UCSD-AML1 (cell line): ENCODE results near the gene ZNF43.
"Not testable (repeated sequence)": the region's sequence is repeated elsewhere in the genome, so short reads cannot be mapped to it uniquely, and the experiment has no call there.

Experiments
- DNase-seq: peaks from one replicate; lab custom pipeline; 2025; ENCODE audit not compliant: unreplicated experiment; lab: John Stamatoyannopoulos, UW

The ZNF43 gene

DNA sequence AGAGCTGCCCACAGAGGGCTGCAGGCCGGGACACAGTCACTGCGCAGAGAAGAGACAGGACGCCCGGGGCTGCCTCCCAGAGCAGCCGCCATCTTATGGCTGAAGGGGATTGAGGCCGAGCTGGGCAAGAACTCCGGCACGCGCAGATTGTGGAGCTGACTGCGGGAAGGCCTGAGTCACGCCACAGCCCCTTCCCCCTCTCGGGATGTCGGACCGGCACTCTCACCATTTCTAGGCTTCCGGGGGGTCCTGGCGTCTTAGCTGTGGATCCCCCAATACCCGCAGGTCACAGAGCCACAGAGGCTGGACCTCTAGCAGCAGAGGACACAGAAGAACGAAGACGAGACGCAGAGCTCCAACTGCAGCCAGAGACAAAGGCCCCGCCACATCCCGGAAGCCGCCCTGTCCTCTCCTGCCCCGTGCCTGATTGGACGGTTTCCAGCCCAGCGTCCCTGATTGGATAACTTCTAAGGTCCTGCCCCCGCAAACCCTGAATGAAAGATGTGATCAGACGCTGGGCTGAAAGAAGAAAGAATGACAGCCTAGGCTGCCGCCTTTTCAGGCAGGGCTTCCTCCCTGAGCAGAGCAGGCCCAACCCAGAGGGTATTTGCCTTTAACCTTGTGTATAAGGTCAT lies at the start of gene ZNF43:
ZNF43 (minus strand) TSS at position 373 of the 635 bp plus-strand sequence; CDS start at position 229, 144 bp downstream.
- DNase-seq, result no peak

DNA sequence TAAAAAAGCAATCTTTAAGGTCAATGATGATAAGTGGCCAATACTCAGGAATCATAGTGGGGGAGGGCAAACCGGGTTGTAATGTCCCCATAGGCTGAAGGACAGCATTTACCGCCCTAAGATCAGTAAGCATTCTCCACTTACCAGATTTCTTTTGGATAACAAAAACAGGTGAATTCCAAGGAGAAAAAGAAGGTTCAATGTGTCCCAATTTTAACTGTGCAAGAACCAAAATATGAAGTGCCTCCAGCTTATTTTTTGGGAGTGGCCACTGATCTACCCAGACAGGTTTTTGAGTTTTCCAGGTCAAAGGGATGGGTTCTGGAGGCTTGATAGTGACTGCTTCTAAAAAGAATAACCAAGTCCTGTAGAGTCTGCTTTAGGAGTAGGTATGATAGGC lies 49.5 kb upstream of the ZNF43 start:
- DNase-seq, result not testable (repeated sequence)

DNA sequence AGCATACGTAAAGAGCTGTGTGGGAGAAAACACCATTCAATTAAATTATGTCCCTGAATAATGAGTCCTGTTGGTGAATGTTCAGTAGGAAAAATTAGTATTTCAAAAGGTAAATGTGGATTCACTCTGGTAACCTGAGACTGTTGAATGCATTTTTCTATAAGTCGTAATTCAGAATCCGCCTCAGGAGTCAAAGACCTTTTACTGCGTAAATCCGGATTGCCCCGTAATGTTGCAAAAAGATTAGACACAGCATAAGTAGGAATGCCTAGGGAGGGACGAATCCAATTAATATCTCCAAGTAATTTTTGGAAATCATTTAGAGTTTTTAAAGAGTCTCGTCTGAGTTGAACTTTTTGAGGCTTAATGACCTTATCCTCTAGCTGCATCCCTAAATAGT lies 48.8 kb upstream of the ZNF43 start:
- DNase-seq, result not testable (repeated sequence)

DNA sequence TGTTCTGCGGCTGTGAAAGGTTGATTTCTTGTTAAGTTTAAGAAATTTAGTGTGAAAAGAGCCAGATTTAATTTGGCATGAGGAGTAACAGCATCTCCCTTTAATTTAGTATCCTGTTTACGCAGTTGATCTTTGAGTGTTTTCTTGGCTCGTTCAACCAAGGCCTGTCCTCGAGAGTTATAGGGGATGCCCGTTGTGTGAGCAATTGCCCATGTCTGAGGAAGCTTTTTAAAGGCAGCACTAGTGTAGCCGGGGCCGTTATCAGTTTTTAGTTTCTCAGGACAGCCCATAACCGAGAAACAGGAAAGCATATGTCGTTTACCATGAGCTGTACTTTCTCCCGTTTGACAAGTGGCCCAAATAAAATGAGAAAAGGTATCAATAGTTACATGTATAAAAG lies 47.5 kb upstream of the ZNF43 start:
- DNase-seq, result no peak

DNA sequence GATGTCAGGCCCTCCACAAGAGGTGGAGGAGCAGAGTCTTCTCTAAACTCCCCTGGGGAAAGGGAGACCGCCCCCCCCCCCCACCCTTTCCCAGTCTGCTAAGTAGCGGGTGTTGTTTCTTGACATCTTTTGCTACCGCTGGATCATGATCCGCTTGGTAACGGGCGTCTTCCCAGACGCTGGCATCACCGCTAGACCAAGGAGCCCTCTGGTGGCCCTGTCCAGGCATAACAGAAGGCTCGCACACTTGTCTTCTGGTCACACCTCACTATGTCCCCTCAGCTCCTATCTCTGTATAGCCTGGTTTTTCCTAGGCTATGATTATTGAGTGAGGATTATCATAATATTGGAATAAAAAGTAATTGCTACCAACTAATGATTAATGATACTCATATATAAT lies 44.8 kb upstream of the ZNF43 start:
- not testable (repeated sequence) for DNase-seq

DNA sequence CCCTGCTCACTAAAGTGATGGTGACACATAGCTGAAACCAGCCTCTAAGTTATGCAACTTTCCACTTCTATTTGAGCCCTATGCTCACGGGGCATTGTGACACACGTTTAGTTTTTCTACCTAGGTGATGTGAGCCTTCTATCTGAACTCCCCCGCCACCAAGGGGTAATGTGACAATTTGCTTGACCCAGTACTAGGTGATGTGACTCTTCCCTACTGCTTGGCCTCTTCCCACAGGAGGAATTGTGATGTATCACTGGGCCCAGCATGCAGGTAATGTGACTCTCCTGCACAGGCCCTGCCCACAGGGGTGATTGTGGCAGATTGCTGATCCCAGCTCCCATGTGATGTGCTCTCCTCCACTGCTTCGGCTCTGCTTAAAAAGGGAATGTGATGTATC lies 42.7 kb upstream of the ZNF43 start:
- DNase-seq, result no peak

DNA sequence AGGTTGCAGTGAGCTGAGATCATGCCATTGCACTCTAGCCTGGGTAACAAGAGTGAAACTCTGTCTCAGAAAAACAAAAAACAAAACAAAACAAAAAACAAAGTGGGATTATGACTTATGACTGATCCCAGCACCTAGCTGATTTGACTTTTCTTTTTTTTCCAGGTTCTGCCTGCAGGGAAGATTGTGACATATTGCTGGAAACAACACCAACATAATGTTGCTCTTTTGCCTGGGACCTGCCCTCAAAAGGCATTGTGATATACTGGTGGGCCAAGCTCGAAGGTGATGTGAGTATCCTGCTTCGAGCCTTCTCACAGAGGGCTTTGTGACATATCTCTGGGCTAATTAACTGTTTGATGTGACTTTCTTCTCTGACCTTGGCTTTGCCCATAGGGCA lies 42.0 kb upstream of the ZNF43 start:
- no peak for DNase-seq

DNA sequence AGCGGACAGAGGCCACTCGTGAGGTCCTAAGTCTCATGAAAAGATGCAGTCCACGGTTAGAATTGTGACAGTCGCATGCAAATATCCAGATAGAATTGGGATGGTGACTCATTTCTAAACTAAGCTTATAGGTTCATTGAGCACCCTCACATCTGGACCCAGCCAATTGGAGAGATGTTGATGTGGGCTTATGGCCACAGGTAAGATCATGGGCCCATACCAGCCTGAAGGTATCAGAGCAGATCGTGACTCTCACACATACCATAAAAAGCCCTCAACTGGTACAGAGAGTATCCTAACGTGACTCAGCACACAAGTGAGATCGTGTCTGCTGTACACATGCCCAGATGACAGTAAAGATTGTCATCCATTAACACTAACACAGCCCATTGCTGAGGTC lies 40.6 kb upstream of the ZNF43 start:
- DNase-seq, result not testable (repeated sequence)

DNA sequence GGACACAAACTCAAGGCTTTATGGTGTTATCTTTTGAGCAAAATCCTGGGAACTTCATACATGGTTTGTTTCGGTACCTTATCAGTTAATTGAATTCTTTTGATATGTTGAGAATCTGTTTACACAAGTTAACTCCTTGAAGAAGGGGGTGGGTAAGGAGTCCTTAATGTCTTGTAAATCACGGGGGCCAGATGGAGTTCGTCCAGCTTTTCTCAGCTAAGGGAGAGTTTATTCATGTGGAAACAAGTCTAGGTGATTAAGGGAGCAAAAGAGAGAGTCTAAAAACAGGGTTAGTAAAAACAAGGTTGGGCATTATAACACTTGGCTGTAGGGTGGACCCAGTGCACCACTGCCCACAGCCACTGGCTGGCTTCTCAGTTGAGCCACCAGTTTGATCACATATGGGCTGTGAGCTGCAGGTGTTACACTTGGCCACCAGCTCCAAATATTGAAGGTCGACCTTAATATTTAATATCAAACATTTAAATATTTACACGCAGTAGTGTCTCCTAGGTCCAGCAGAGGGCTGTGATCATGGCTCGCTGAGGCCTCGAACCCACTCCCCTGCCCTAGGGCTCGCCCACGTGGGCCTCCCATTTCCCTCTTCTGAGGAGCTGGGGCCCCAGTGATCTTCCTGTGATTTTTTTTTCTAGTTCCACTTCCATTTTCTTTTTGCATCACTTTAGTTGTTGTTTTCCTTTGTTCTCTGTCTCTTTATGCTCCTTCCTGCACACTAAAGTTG lies 21.0 kb upstream of the ZNF43 start:
- no peak for DNase-seq

DNA sequence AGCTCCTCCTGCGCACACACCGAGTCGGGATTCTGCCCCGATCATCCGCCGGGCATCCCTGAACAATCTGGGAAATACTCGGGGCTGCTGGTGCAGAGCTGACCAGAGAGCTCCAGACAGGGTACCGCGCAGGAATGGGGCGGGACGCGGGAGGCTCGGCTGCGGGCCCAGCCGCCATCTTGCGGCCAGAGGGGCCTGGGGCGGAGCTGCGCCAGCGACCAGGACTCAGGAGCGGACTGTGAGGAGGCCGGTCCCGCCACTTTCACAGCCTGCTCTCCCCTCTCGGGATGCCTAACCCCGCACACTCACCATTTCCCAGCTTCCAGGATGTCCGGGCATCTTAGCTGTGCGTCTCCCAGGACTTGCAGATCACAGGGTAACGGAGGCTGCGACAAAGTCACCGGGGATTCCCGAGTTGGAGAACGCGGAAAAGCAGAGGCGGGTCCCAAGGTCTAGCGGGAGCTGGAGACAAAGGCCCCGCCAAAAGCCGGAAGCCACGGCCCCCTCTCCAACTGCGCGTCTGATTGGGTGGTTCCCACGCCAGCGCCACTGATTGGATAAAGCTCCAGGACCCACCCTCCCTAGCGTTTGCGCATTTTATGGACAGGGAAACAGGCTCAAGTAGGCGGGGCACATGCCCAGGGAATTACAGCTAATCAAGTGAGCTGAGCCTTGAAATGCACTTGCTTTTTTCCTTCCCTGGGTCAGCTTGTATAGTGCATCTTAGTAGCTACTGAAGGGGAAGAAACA lies 15.8 kb upstream of the ZNF43 start:
- DNase-seq, result peak; percentile 75

DNA sequence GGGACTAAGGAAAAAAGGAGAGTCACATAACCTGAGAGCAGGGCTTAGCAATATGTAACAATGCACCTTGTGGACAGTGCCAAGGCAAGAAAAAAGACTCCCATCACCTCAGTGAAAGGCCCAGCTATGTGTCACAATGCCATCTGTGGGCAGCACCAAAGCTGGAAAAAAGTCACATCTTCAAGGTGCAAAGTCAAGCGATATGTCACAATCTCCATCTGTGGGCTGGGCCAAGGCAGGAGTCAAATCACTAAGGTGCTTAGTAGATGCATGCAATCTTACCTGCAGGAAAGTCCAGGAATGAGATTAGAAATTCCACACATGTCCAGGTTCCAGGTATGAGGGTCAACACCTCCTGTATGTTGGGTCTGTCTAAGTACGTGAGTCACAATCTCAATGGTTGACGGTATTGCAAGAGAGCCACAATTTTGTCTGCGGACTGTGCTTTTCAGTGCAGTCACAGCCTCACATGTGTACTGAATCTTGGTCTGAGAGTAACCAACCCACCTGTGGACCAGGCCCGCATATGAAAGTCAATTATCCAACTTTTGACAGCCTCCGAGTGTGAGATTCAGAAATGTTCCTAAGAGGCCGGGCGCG lies 14.8 kb upstream of the ZNF43 start:
- no peak for DNase-seq

DNA sequence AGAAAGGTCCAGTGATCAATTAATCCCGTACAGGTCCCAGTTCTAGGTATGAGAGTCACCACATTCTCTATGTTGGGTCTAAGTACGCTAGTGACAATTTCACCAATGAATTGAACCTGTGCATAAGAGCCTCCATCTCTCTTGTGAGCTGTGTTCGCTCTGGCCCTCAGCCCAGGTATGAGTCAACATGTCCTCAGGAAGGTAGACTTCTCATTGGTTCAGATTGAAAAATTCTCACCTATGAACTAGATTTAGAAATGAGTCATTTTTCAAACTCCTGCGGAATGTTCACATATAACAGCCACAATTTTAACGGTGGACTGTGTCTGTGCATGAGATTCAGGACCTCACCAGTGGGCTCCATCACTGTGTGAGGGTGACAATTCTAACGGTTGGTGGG lies 12.7 kb upstream of the ZNF43 start:
- DNase-seq, result no peak

DNA sequence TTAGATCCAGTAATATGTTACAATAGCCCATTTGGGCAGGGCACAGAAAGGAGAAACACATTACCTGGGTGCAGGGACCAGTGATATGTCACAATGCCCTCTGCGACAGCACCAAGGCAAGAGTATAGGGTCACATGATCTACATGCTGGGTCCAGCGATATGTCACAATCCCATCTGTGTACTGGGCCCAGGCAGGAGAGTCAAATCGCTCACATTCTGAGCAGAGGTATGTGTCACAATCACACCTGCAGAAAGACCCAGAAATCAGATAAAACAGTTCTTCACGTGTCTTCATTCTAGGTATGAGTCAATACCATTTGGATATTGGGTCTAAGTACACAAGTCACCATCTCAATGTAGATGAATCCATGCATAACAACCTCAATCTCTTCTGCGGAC lies 7.1 kb upstream of the ZNF43 start:
- no peak for DNase-seq

DNA sequence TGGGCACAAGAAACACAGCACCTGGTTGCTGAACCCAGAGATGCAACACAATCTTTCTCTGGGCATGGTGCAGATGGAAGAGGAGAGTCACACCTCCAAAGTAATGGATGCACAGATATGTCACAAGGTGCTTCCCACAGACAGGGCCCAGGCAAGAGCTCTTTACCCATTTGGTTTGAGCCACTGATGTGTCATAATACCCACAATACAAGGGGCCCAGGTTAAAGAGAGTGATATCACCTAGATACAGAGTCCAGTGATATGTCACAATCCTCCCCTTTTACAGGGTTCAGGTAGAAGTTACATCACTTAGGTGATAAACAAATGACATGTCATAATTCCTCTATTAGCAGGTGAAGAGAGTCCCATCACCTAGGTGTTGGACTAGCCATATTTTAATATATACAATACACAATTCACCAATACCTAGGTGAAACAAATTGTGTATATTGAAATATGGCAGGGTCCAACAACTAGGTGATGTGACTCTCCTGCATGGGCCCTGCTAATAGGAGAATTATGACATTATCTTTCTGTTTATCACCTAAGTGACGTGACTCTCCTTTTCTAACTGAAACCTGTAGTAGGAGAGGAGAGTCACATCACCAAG lies 5.6 kb upstream of the ZNF43 start:
- DNase-seq, result no peak

DNA sequence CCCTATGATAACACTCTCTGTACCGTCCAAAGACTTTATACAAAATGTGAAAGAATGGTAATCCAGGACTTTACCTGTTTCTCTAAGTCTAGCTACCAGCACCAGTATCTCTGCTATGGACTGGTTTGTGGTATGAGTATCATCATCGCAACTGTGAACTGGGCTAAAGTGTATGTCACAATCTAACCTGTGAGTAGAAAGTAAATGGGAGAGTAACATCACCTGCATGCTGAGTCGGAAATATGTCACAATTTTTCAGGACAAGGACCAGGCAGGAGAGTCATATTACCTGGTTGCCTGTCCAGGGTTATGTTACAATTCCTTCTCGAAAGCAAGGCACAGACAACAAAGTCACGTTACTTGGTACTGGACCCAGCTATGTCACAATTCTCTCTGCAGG lies 5.1 kb upstream of the ZNF43 start:
- no peak for DNase-seq

DNA sequence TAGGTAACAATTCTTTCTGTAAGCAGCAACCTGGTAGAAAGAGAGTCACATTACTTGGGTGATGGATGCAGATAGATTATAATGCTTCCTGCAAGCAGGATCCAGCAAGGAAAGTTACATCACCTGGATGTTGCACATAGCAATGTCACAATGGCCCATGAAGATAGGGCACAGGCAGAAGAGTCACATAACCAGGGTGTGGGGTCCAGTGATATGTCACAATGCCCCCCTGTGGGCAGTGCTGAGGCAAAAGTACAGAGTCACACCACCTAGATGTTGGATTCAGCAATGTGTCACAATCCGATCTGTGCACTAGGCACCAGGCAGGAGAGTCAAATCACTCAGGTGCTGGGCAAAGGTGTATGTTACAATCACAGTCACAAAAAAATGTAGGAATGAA lies 4.0 kb upstream of the ZNF43 start:
- DNase-seq, result no peak

DNA sequence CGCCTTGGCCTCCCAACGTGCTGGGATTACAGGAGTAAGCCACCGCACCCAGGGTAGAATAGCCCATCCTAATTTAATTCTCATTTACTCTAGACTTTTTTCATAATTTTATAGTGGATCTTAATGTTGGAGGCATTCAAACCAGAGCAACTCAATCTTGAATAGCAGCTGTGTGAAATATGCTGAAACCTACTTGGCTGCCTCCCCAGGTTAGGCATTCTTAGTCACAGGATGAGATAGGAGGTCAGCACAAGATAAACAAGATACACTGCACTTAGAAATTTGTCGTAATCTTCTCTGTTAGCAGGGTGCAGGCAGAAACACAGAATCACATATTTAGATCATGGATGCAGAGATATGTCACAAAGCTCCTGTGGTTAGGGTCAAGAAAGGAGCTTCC lies 2.7 kb upstream of the ZNF43 start:
- DNase-seq, result no peak

DNA sequence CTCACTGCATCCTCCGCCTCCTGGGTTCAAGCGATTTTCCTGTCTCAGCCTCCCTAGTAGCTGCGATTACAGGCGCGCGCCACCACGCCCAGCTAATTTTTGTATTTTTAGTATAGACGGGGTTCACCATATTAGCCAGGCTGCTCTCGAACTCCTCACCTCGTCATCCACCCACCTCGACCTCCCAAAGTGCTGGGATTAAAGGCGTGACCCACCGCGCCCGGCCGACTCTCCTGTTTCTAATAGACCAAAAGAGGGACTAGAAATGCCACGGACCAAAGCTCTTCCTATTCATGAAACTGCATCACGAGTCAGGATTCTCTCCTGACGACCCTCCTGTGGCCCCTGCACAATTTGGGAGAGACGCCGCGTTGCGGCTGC lies 563 bp downstream of the ZNF43 start:
- DNase-seq, result no peak

DNA sequence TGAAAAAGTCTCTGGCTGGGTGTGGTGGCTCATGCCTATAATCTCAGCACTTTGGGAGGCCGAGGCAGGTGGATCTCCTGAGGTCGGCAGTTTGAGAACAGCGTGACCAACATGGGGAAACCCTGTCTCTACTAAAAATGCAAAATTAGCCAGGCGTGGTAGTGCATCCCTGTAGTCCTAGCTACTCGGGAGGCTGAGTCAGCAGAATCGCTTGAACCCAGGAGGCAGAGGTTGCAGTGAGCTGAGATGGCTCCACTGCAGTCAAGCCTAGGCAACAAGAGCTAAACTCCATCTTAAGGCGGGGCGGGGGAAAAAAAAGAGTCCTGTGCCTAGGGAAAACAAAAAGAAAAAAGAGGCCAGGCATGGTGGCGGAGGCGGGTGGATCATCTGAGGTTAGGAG lies 2.2 kb downstream of the ZNF43 start:
- no peak for DNase-seq

DNA sequence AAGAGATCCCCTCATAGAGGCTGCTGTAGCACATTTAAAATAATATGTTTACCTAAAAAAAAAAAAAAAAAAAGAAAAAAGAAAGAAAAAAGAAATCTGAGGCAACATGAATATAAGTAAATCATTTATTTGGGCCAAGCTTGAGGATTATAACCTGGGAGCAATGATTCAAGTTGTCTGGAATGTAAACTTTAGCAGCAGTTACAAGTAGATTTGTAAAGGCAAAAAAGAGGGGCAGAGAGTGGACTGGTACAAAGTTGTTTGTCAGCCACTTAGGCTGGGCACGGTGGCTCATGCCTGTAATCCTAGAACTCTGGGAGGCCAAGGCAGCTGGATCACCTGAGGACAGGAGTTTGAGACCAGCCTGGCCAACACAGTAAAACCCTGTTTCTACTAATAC lies 11.3 kb downstream of the ZNF43 start:
- DNase-seq, result no peak

DNA sequence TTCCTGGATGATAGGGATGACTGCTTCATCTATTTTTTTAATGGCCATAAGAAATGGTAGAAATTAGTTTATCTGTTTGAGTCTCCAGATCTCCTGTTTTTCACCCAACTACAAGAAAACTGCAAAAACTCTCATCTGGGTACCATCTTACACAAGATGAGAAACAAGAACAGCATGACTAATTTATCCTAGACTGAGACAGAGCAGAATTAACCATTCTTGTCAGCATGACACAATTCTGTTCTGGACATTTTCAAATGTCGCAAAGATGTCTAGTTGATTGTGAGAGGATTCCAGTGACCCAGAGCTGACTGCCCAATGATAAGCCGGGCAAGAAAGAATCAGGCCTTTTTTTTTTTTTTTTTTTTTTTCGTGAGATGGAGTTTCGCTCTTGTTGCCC lies 12.8 kb downstream of the ZNF43 start:
- DNase-seq, result no peak
